A172 (cell line): ENCODE data around the gene PDILT. TPM values are rescaled to one million over a fixed set of nuclear protein-coding genes. Genes with fewer than 3 reads are reported as not detected.

Source experiments
- DNase-seq: peaks from one replicate; pipeline ENCODE4 v3.0.0-alpha.2; 2015; ENCODE audit warnings: low spot score
- total RNA-seq: library from RNA; depleted of rRNA; stranded (reverse); fragments of >200 nt; shearing (Covaris generic); gene quantifications from 2 replicates; pipeline ENCODE4 v1.2.3, GENCODE V29; 2014

PDILT gene
- total RNA-seq, 1 experiment from 2014 or later = not detected

DNA sequence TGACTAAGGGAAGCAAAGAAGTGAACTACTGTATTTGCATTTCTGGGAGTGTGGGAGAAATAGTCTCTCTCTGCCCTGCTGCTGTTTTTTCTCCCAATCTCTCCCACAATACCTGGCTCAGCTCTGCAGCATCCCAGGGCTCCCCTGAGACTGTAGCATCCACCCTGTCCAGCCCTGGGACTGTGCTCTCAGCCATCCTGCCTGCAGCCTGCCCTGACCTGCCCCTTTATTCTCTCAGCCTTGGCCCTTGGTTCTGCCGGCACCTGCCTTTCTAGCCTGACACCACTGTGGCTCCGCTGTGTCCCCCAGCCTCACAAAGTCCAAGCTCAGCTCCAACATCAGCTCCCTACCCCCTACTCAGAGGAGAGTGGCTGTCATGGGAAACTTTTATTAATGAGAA is 1.9 kb downstream of the PDILT start:
- DNase-seq = no peak

DNA sequence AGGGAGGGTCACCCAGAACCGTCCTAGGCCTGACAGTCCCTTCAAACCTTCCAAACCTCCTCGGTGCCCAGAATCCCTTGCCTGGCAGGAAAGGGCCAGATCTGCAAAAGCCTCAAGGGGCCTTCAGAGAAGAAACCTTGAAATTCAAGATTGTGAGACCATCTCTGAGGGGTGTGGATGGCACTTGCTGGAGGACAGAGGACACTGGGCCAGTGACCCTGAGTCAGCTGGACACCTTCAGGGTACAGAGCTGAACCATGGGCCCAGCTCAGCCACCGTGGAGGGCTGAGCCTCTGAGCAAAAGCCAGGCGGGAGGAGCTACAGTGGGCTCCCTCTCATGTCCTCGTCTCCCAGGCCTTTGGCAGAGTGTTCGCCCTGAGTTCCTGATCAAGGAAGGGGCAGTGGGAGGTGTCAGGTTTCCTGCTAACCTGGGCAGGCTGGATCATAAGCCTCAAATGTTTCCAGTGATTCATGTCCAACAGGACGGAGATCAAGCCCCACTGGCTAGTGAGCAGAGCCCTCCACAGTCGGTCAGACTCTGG is 3.0 kb downstream of the PDILT start:
- DNase-seq = no peak

GRCh38 chr16:20401066-20401465 is 3.5 kb downstream of the PDILT start:
- DNase-seq = no peak

DNA sequence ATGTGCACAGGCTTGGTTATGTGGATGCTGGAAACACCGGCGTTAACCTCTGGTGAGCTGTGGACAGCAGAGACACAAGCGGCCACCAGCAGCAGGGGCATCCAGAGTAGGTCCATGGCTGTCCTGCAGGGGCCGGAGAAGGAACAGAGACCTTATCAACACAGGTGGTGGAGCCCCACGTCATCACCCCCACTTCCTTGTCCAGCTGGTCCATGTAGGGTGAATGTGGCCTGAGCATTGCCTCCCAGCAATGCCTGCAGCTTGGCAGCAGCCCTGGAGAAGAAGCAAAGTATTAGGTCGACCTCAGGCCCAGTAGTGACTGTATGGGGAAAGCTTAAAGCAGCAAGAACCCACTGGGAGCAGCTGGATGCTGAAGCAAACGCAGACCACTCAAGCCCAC is 5.4 kb downstream of the PDILT start:
- no peak for DNase-seq

- DNase-seq = no peak
Measured at GRCh38 chr16:20398603-20399002, 5.9 kb downstream of the PDILT start.

- no peak for DNase-seq
Measured at GRCh38 chr16:20397468-20398074, 7.0 kb downstream of the PDILT start.

DNA sequence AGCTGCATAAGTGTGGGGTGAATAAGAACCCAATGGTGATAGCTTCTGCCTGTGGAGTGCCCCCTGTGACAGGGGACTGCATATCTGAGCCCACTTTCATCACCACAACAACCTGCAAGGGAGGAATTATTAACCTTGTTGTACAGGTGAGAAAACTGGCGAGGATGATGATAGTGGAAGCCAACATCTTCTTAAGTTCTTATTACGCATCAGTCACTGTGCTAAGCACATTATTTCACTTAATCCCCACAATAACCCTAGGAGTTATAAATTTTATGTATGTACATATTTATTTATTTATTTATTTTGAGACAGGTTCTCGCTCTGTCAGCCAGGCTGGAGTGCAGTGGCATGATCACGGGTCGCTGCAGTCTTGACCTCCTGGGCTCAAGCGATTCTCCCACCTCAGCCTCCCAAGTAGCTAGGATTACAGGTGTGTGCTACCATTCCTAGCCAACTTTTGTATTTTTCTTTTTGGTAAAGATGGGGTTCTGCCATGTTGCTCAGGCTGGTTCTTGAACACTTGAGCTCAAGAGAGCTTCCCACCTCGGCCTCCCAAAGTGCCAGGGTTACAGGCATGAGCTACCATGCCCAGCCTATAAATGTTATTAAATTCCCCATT is 7.6 kb downstream of the PDILT start:
- no peak for DNase-seq

- DNase-seq = no peak
Measured at GRCh38 chr16:20395946-20396345, 8.6 kb downstream of the PDILT start.

GRCh38 chr16:20393801-20394577 is 10.5 kb downstream of the PDILT start:
- DNase-seq = no peak

DNA sequence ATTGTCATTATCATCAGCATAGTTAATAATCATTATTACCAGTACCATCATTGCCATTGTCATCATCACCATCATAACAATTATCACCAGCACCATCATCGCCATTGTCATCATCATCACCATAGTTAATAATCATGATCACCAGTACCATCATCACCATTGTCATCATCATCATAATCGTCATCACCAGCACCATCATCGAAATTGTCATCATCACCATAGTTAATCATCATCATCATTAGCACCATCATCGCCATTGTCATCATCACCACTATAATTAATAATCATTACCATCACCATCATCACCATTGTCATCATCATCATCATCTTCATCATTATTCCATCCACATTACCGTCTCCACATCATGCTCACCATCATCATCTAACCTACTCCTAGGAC is 13.5 kb downstream of the PDILT start:
- DNase-seq = no peak

DNA sequence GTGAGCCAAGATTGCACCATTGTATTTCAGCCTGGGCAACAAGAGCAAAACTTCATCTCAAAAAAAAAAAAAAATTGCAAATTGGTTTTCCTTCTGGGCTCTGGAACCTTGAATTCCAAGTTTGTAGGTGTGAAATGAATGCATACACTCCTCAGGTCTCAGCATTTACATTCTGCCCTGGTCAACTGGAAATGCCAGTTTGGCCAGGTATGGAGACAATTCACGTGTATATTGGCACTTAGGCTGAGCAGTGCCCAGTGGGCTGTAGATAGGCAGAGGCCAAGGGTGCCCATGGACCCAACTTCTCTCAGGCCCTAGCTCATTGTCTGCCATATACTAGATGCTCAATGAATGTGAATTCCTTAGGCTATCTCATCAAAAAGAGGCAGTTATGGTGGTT is 15.7 kb downstream of the PDILT start:
- DNase-seq = no peak

GRCh38 chr16:20387978-20388377 is 16.6 kb downstream of the PDILT start:
- no peak for DNase-seq

DNA sequence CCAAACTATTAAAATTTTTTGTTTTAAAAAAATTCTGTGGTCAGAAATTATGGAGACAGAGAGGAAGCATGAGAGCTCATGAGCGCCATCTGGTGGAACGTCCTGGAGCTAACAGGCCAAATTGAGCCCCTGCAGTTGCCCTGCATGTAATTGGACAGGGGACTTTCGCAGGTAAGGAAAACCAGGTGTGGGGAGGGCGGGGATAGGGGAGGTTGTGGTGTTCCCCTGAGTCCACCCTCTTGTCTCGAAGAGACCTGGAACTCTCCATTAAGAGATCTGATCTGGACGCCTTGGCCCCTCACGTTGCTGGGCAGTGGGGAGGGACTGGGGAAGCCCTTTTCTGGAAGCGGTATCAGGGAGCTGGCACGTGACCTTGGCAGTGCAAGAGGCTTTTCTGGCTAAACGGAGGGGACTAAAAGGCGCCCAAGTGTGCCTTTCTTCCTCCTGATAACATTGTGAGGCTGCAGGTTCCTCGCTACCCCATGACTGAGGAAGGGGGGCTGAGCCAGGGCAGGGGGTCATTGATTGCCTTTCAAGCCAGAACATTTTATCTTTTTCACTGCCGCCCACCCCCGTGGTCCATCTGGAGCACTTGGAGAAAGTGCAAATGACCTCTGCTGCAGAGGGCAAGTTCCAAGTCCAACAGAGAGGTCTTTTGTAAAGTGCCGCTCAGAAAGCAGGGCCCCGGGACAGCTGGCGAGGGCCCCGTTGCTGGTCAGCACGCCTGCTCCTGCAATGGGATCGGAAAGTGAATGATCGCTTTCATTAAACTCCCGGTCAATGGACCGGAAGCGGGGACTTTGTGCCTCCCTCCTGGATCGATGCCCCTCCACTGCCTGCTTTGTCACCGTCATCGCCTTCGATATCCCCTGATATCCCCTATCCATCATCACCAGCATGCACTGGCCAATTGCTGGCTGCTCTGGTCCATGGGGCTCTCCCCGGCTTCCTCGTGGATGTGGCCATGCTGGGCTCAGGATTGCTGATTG is 18.4 kb downstream of the PDILT start:
- DNase-seq = peak; percentile 57

DNA sequence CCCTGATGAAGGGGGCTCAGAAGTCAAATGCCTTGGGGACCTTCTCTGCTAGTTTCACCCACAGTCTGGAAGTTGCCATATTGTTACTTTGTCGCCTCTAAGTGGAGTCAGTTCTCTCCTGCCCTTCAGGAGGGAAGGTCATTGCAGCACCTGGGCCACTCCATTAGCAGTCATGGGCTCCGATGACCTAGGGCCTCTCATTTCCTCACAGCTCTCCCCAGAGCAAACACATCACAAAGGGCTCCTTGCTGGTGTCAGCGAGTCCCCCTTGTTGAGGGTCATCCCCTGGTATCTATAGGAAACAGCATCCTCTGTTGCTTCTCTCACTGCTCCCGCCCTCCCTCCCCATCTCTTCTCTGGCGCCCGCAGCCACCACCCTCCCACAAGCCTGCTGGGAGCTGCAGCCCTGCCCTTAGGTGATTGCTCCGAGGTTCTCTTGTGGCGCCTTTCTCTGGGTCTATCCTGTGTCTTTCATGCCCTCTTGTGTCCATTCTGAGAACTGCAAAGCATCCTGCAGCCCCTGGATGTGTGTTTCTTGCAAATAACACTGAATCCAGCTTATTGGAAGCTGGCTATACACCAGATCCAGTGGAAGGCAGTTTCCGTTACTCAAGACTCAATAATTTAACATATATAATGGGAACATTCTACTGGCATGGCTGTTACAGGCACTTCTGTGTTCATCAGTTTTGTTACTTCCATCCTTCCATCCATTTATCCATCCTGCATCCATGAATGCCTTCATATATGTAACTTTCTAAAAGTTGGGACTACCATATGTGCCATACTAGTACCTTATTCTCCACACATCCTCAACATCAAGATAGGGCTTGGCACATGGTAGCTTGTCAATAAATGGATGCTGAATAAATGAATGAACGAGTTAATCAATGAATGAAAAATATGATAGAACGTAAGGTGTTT is 21.2 kb downstream of the PDILT start:
- DNase-seq = peak; percentile 82

DNA sequence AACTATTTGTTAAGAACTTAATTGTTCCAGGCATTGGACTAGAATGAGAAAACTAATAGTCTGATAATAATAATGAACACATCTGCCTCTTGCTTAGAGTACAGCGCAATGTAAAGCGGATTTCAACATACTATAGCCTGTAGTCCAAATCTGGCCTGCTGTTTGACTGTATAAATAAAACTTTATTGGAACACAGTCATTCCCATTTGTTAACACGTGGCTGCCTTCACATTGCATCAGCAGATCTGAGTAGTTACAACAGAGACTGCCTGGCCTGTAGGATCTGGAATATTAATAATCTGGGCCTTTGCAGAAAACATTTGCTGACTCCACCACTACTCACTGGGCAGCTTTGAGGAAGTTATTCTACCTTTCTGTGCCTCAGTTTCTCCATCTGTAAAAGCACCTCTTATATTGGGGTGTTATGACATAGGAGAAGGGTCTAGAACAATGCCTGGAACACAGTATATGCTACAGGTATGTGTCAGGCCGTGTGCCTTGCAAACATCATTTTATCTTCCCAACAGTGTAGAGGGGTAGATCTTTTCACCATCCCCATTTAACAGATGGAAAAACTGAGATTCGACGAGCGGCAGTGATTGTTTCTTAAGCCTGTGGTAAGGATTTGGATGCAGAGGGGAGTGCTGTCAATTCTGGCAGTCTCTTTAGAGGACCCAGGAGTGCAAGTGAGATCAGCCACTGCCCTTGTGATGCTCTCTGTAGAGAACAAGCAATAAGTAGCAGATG is 22.2 kb downstream of the PDILT start:
- DNase-seq = no peak

DNA sequence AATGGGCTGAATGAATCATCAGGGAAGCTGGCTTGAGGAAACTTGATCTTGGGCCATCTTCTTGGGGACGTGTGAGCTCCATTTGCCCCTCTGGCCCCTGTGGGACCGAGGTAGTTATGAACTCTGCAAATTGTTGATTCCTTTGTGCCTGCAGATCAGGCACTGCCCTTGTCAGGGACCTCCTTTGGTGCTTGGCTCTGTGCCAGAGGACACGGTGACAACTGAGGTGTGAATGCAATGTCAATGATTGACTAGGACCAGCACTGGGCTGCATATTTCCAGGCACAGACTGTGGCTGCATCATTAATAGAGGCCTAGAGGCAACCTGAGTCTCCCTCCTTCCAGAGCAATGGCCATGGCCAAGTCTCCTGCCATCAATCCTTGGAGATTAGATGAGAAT is 23.8 kb downstream of the PDILT start:
- no peak for DNase-seq

- no peak for DNase-seq
Measured at GRCh38 chr16:20377181-20377580, 27.4 kb downstream of the PDILT start.

- DNase-seq = no peak
Measured at GRCh38 chr16:20372701-20373100, 31.8 kb downstream of the PDILT start.

- no peak for DNase-seq
Measured at GRCh38 chr16:20369452-20370054, 35.0 kb downstream of the PDILT start.
